A172 (cell line): ENCODE measurements around the gene SLC23A2. TPM values are rescaled to one million over a fixed set of nuclear protein-coding genes. Genes with fewer than 3 reads are reported as not detected.

ENCODE experiments used
- DNase-seq: peaks from one replicate; pipeline ENCODE4 v3.0.0-alpha.2; 2015; ENCODE audit warnings: low spot score
- total RNA-seq: library from RNA; depleted of rRNA; stranded (reverse); fragments of >200 nt; shearing (Covaris generic); gene quantifications from 2 replicates; pipeline ENCODE4 v1.2.3, GENCODE V29; 2014

Gene SLC23A2
- total RNA-seq, 1 experiment from 2014 or later, result 22.9 TPM

DNA sequence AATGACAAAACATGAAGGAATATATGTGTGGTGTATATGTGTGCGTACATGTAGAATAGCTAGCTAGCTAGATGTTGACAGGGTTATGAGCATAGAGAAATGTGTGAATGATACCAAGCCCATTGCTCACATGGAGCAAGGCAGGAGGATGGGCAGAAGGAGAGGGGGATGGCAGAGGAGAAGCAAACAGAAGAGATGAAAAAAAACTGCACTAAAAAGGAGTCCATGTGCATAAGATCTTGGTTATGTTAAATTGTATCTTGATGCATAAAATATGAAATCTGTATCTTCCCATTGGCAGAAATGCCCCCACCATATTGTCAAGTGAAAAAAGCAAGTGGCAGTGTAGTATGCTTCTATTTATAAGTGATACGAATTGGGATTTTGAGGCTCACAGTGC lies 154.5 kb downstream of the SLC23A2 start:
- no peak for DNase-seq

DNA sequence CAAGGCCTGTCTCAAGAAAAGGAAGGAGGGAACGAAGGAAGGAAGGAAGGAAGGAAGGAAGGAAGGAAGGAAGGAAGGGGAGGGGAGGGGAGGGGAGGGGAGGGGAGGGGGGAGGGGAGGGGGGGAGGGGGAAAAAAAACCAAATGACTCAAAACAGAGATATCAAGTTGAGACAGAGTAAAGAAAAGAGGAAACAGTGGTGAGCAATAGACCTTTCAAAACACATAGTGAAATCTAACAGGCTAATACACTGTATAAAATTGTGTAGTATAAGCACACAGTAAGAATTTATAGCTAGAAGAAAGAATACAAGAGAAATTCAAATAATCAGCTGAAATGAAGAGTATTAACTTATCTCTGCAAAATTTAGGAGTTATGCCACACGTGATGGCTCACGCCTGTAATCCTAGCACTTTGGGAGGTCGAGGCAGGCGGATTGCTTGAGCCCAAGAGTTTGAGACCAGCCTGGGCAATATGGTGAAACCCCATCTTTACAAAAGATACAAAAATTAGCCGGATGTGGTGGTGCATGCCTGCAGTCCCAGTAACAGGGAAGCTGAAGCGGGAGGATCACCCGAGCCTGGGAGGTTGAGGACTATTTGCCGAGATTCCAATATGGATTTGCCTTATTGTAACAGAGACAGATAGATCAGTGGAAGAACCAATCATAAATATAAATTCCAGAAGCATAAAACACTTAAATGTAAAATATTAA lies 156.4 kb downstream of the SLC23A2 start:
- no peak for DNase-seq

DNA sequence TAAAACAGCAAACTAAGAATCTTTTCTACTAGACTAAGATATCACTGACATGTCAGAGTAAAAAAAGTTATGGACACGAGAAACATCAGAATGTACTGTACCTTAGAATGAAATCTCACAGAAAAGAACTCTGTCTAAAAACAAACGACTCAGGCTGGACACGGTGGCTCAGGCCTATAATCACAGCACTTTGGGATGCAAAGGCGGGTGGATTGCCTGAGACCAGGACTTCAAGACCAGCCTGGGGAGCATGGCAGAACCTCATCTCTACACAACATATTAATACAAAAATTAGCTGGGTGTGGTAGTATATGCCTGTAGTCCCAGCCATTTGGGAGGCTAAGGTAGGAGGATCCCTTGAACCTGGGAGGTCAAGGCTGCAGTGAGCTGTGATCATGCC lies 157.0 kb downstream of the SLC23A2 start:
- DNase-seq, result no peak

DNA sequence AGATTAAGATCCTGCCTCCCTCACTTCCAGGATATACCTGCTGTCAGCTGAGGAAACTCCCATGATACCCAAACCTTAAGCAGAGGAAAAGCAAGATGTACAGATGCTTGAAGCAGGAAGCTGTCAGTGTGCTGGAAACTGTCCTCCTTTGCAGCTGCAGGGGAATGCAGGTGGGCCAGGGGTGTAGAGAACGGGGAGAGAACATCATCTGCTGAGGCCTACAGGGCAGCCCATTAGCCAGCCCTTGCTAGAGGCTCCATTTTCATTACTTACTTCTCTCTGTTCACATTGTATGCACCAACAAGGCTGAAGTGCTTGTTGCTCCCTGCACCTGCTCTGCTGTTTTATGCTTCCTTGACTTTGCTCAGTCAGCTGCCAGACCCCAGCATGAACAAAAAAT lies 160.5 kb downstream of the SLC23A2 start:
- no peak for DNase-seq

DNA sequence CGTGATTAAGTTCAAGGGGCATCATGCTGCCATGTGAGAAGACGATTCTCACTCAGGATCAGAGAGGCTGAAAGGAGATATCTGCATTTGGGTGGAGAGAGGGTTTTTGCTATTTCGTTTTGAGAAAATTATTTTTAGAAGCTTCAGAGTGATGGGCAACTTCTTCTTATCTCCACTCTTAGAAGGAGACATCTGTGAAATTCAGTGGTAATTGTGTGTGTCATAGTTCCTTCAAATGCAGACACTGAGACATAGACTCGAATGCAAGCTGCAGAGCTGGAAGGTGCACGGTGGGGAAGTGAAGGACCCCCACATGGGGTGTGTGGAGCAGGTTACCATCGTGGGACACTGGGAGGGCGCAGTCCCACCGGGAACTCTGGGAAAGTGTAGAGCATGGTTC lies 162.8 kb downstream of the SLC23A2 start:
- no peak for DNase-seq

DNA sequence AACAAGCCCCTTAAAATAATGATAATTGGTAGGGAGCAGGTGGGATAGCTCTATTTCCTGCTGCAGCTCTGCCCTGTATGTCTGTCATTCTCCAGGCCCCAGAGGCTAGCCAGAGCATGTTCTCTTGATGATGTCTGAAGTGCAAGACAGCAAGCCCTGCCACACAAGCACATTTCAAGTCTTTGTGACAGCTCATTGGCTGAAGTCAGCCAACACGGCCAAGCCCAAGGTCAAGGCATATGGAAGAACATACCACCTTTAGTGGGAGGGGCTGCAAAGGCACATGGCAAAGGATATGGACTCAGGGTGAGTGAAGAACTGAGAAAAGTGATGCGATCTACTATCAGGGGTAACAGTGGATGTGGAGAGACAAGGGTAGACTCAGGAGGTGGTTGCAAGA lies 163.6 kb downstream of the SLC23A2 start:
- no peak for DNase-seq

DNA sequence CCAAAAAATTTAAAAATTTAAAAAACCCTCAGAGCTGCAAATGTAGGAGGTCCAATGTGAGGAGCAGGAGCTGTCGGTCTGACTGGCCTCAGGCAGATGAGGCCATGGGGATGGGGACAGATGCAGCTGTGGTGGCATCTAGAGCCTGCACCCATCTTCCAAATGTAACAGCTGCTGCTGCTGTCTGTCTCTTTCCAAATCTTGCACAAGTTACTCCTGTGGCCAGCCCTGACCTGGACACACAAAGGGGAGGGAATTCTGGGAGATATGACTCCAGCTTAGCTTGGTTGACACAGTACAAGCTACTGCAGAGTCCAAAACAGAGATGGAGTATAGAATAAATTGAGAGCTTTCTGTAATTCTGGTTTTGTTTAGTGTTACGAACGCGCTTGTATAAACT lies 164.4 kb downstream of the SLC23A2 start:
- DNase-seq, result no peak

DNA sequence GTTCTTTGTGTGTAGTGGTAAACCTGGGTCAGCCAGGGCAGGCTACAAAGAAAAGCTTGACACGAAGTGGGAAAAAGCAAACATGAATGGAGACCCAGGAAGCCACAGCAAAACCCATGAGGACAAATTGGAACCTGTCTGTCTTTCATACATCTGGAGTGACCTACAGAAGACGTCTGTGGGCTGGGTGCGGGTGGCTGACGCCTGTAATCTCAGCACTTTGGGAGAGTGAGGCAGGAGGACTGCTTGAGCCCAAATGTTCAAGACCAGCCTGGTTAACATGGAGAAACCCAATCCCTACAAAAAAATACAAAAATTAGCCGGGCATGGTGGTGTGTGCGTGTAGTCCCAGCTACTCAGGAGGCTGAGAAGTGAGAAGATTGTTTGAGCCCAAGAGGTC lies 164.8 kb downstream of the SLC23A2 start:
- DNase-seq, result no peak

DNA sequence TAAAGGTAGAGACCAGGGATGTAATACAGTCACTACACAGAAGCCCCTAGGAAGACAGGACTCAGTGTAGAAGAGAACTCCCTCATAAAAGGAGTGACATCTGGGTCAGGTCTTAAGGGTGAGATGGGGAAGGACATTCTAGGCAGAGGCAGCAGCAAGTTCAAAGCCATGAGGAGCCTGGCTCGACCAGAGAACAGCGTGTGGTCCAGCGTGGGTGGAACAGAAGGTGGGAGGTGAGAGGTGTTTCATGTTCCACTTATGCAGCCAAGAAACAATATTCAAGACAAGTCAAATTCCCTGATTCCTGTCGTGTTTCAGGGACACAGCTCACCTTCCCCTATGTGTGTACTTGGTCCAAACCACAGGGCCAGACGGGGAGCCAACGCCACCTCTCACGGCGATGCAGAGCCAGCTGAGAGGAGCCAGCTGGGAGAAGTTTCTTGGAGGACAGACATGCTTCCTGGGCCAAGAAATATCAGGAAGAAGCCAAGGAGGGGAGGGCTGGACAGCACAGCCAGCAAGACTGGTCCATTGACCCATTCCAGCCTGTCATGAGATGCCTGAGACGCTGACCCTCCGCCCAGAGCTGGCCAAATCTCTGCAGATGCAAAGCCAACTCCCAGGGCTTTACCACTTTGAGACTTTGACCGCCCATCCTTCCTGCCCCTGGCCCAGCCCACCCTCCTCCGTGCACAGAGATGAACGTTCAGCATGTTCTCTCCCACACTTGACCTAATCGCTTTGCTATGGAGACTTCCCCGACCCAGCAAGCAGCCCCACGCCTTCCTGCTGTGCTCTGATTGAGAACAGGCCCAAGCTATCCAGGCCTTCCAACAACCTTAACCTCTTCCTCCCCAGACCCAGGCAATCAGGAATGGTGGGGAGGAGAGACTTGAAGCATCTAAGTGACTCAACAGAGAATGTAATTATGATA lies 165.8 kb downstream of the SLC23A2 start:
- DNase-seq, result no peak

DNA sequence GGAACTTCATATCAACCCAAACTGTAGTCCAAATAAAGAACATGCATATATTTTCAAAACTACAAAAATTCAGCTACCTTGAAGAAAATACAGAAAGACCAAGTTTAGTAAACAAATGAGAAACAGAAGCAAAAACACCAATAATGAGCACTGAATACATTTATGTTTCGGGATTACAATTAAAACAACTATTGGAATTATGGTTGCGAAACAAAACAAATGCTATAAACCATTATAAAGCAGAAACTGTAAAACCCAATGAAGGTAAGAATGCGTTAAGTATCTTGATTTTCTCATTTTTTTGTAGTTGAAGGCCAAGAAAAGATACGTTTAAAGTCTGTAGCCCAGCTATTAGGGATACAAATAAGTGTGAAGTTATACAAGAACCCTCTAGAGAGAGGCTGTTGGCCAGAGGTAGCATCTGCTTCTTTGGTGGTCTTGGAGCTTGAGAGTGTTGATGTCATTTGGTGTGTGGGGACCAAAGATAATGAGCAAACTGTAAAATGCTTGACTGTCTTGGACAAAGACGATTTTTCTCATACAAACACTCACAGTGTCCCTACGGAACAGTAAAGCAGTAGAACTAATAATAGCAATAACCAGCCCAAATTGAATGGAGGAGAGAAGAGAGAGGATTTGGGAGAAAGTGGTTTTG lies 168.1 kb downstream of the SLC23A2 start:
- no peak for DNase-seq

DNA sequence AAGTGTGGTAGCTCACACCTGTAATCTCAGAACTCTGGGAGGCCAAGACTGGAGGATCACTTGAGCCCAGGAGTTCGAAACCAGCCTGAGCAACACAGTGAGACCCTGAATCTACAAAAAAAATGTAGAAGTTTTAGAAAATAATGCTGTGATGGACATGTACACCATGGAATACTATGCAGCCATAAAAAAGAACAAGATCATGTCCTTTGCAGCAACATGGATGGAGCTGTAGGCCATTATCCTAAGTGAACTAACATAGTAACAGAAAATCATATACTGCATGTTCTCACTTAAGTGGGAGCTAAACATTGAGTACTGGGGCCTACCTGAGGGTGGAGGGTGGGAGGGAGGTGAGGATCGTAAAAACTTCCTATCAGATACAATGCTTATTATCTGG lies 168.8 kb downstream of the SLC23A2 start:
- DNase-seq, result no peak

DNA sequence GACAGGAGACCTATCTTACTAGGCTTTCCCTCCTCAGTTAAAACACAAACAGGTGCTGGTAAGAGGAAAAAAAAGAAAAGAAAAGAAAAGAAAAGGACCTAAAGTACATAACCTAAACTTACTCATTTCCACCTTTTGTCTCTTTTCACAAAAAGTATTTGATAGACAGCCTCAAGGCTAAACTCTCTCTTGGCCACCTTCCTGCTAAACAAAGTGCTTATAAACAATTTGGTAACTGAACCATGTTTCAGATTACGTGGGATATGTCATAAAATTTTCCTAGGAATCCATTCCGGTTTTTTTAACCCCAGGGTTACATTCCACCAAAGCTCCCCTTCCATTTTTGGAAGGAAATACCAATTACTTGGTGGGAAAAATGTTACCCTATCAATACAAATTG lies 170.6 kb downstream of the SLC23A2 start:
- DNase-seq, result no peak

DNA sequence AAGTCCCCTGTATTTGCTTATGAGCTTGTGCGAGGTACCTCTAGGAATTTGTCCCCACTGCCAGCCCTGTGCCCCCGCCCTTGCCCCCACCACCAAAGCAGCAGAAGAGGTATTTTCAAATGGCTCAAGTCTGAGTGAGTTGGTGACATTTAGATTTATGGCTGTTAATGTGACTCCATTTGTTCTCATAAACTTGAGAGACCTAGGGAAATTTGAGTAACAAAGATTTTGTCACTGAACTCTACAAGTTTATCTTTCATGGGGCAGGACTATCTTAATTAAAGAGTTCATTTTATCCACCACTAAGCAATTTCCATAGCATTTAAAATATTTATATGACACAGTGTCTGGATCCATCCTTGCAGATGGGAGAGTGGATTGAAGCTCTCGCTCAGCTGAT lies 171.1 kb downstream of the SLC23A2 start:
- no peak for DNase-seq

DNA sequence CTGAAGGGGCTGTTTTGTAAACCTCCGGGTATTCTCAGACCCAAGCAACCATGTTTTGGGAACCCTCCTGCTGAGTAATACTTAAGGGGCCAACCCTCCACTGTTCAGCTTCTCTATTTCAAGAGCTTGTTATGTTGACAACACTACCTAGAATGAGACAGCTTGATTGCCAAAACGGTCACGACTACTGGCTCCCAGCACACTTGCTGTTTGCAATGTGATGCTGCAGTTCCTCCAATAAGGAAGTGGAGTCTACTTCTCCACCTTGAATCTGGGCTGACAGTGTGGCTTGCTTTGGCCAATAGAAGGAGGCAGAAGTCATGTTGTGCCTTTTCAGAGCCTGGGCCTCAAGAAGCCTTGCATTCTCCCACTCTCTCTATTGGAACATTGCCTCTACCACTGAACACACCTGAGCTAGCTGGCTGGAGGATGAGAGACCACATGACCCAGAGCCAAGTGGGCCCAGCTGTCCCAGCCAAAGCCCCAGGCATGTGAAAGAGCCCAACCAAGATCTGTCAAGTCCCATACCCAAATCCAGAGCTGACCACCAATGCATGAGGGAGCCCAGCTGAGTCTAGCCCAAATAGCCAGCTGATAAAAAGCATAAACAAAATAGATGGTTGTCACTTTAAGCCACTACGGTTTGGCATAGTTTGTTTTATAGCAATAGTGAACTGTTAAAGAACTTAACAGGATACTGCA lies 171.6 kb downstream of the SLC23A2 start:
- no peak for DNase-seq

DNA sequence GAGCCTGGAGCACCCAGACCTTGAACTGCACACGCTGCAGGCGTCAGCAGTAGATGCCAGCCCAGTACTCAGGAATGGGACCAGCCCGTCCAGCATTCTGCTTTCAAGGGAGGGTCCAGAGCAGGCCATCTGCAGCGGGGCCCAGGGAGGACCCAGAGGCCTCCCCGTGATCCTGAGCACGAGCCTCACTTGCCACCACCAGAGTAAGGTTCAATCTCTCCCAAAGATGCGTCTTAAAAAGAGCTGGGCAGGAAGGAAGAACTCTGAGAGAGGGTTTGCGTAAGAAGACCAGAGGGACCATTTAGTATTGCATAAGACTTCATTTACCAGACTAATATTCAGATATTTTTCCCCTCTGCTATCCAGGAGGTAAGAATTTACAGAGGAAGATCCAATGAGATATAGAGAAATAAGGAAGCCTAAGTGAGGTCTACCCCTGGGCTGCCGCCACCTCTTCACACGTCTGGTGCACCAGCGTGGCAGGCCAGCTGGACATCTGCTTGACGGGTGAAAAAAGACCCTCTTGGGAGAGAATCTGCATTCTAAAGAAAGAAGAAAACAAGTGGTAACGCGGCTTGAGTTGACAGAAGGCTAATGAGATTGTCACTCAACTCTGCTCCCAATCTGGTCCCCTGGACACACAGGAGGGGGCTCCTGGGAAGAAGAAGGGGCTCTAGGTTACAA lies 172.3 kb downstream of the SLC23A2 start:
- no peak for DNase-seq

DNA sequence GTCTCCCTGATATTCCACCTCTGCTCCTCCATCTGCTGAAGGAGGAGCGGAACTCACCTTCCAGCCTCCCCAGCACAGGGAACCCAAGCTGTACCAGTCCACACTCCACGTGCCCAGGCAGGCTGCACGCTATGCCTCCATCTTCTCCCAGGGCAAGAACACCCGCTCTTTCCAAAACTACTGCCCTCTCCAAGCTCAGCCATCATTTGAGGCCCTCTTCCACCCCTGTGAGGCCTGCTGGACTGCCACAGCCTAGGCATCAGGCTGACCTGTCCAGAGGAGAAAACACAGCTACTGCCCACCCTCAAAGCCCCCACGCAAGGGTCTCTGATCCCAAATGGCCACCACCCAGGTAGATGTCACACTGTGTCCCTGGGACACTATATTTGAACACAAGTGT lies 179.7 kb downstream of the SLC23A2 start:
- DNase-seq, result no peak

DNA sequence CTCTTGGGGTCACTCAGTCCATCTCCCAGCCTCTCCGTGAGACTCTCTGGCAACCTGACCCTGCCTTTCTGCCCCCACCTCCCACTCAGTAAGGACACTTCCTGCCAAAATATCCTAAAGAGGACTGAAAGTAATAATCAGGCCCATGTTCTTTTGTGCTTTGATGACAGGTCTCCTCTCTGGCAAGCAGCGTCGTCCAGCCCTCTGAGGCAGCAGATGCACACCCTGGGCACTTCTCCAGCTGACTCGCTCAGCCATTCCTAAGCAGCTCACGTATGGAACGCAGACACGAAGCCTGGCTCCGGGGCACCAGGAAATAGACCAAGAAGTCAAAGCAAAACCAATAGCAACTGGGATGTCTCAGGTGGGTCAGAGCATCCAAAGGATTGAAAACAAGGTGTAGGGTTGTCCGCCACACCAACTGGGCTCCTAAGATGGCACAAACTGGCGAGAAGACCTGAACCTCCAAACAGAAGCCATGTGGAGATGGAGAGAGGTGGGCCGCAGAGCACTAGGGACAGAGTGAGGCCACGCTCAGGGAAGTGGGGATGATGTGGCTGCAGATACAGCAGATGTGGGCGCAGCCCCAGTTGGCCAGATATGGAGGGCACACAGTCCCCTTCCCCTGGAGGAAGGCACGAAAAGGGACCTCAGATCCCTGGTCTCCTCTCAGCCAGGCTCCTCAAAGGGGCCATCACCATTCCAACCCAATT lies 180.3 kb downstream of the SLC23A2 start:
- peak; percentile 62 for DNase-seq

DNA sequence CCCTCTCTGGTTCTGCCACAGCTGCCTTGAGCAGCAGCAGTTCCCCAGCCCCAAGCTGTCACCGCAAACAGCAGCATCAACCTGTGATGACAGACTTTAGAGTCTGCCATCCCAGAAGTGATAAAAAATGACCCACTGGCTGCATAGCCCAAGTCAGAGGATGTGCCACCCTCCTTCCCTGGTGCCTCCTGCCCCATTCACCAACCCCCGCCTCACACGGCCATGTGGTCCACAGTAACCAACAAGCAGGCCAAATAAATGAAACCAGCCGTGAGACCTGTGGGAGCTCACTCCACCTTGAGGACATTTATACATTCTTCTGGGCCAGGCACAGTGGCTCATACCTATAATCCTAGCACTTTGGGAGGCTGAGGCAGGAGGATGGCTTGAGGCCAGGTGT lies 181.4 kb downstream of the SLC23A2 start:
- DNase-seq, result no peak

DNA sequence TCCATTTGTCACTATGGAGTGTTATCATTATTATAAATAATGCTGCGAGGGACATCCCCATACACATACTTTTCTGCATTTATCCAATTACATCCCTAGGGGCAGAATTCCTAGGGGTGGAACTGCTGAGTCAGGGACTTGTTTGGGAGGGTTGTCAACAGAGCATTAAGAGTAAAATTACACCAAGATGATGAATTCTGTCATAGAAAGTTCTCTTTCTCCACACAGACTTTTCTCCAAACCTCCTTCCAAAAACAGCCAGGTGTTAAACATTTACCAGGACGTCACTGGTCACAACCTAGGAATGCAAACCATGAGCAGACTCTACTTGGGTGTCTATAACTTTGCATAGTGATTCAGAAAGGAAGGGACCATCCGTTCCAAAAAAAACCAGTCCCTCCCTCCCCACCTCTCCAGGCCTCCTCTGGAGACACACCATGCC lies 184.1 kb downstream of the SLC23A2 start:
- DNase-seq, result peak; percentile 31

DNA sequence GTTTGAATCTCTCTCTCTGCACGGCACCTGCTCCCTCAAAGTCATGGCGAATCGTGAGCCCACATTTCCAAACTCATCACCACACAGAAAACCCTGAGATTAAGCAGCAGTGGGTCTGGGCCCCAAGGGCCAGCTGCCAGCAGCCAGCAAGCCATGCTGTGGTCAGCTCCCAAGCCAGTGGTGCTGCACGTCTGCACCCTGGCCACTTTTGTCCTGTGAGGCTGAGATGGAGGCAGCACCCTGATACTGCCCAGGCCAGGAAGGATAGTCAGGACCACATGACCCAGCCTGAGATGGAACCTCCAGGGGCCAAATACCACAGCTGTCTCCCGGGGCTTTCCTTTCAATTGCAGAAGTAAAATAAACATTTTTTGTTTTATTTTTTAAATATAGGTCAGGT lies 185.7 kb downstream of the SLC23A2 start:
- no peak for DNase-seq
